ENCODE data around the gene SND1.

The SND1 gene

GRCh38 chr7:127715901-127716300 is 63.9 kb downstream of the SND1 start:
- no peaks in the 10 kb centered on the region for H3K27me3 Mint-ChIP-seq
- no peaks in the 10 kb centered on the region for H3K9me3 Mint-ChIP-seq
- H3K36me3 Mint-ChIP-seq (ENCODE audit: low read depth), result peaks cover 90% of the 10 kb centered on the region
- H3K4me3 Mint-ChIP-seq, result no peak overlapping the region
- no peak overlapping the region for H3K27ac Mint-ChIP-seq
- peaks cover 40% of the 10 kb centered on the region for H3K4me1 Mint-ChIP-seq (ENCODE audit: low read depth)

DNA sequence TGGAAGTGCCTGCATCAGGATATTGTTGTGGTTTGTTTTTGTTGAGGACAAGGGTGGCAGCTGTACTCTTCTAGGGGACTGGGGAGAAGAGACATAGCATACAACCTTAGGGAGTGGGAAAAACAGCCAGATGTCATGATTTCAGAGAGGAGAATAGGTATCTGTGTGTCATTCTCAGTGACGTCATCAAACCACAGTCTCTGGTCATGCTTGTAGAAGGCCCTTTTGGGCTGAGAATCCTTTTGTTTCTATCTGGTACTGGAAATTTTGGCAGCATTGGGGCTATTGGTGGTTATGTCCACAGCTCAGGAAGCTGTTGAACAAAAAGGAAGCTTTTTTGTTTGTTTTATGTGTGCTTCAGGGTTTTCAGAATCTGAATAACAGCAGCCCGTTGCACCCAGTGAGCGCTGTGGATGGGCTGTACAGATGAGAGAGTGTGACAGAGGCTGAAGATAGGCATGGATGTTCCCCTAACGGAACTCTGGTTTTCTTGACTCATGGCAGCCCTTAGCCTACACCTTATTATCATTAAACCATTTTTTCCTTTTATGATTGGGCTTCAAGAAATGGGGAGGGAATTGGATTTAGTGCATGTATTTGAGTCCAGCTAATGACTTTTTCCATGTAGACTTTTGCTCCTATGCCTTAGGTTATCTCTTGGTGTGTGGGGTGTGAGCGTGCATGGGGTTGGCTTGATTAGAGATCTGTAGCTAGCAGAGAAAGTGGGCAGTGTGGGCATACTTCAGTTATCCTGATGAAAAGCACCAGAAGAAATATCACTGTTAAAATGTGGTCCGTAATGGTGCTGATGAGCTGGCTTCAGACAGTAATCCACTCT is 65.7 kb downstream of the SND1 start:
- no peaks in the 10 kb centered on the region for H3K27me3 Mint-ChIP-seq
- peaks cover 40% of the 10 kb centered on the region for H3K4me1 Mint-ChIP-seq (ENCODE audit: low read depth)
- peak overlapping the region; percentile 62 for H3K27ac Mint-ChIP-seq
- H3K9me3 Mint-ChIP-seq, result no peaks in the 10 kb centered on the region
- H3K36me3 Mint-ChIP-seq (ENCODE audit: low read depth), result peaks cover 92% of the 10 kb centered on the region
- H3K4me3 Mint-ChIP-seq, result peak overlapping the region; percentile 28

- H3K36me3 Mint-ChIP-seq (ENCODE audit: low read depth), result peaks cover 92% of the 10 kb centered on the region
These were observed 66.3 kb downstream of the SND1 start for GRCh38 chr7:127718340-127718679.

DNA sequence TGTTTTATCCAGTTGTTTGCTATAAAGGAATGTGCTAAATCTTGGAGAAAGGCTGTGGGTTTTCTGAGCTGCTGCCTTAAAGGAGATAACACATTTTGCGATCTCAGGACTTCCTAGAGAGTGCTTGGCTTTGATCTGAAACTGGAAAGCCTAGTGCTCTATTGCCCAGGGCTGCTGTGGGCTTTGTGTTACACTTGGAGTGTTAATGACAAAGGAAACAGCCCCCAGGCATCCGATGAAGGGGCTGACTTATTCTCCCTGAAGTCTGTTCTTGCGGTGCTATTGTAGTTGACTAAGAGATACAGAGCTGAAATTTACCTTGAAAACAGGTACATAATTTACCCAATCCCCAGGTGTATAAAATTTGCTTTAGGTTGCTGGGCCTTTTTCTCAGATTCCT is 74.5 kb downstream of the SND1 start:
- H3K4me1 Mint-ChIP-seq (ENCODE audit: low read depth), result no peaks in the 10 kb centered on the region
- H3K27me3 Mint-ChIP-seq, result no peaks in the 10 kb centered on the region
- no peak overlapping the region for H3K27ac Mint-ChIP-seq
- no peaks in the 10 kb centered on the region for H3K9me3 Mint-ChIP-seq
- H3K36me3 Mint-ChIP-seq (ENCODE audit: low read depth), result peaks cover 88% of the 10 kb centered on the region
- H3K4me3 Mint-ChIP-seq, result no peak overlapping the region

More at GRCh38 chr7:127718340-127718679, 66.3 kb downstream of the SND1 start:
- no peak overlapping the region for H3K27ac Mint-ChIP-seq
- no peaks in the 10 kb centered on the region for H3K27me3 Mint-ChIP-seq
- no peaks in the 10 kb centered on the region for H3K9me3 Mint-ChIP-seq
- H3K4me3 Mint-ChIP-seq, result no peak overlapping the region
- H3K4me1 Mint-ChIP-seq (ENCODE audit: low read depth), result peaks cover 40% of the 10 kb centered on the region

DNA sequence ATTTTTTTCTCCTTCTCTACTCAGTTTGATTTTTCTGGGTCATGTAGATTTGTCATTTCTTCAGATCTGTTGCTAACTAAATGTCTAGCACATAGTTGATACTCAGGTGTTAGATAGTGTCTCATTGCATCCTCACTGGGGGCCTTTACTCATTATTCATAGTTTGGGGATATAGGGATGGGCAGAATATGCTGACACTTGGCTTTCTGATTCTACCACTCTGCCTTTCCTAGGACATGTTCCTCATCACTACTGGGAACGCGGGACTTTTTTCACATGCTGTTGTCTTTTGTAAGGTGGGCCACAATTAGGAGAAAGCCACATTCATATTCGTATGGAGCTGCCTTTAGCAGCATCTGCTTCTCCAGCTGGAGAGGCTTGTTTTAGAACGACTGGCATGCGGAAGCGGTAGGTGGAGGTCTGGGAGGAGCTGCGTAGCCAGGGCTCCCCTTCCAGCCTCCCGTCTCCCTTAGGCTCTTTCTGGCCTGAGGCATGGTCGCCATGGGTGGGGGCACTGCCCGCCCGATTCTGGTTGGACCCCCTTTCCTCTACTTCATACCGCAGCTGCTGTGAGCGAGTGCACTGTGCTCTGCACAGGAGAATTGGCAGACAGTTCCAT is 78.8 kb downstream of the SND1 start:
- H3K27me3 Mint-ChIP-seq, result no peaks in the 10 kb centered on the region
- no peaks in the 10 kb centered on the region for H3K4me1 Mint-ChIP-seq (ENCODE audit: low read depth)
- H3K27ac Mint-ChIP-seq, result peak overlapping the region; percentile 41
- H3K4me3 Mint-ChIP-seq, result no peak overlapping the region
- no peaks in the 10 kb centered on the region for H3K9me3 Mint-ChIP-seq
- peaks cover 75% of the 10 kb centered on the region for H3K36me3 Mint-ChIP-seq (ENCODE audit: low read depth)

DNA sequence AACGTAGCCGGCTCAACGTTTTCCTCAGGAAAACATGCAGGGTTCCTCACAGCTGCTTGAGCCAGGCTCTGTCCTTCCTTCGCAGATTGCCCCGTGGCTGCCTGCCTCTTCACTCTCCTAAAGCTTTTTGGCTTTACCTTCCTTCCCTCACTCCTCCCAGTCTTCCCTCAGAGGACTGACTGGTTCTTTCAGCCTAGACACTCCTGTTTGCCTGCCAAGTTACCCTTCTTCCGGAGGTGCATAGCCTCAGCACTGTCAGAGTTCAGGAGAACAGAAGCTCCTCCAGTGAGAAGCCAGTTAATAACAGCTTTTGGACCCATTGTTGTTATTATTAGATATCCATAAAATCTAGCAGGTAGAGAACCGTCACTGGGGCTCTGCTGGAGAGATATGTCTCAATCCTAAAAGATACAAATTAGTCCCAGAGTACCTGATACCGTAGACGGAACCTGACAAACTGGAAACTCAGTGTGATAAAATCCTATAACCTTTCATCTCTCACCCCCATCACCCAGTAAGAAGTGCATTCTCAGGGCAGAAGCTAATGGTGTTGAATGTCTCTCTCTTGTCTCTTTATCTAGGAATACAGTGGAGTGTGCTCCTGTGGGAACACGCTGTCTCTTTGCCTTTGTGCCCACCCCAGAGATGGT is 79.6 kb downstream of the SND1 start:
- H3K9me3 Mint-ChIP-seq, result no peaks in the 10 kb centered on the region
- H3K4me1 Mint-ChIP-seq (ENCODE audit: low read depth), result no peaks in the 10 kb centered on the region
- H3K4me3 Mint-ChIP-seq, result no peak overlapping the region
- H3K27me3 Mint-ChIP-seq, result no peaks in the 10 kb centered on the region
- H3K36me3 Mint-ChIP-seq (ENCODE audit: low read depth), result peaks cover 72% of the 10 kb centered on the region
- H3K27ac Mint-ChIP-seq, result no peak overlapping the region

- Mint-ChIP-seq H3K27me3 (no peaks in the 10 kb centered on the region), H3K9me3 (no peaks in the 10 kb centered on the region), H3K4me3 (no peak overlapping the region), H3K27ac (no peak overlapping the region), H3K36me3 (ENCODE audit: low read depth) (peaks cover 72% of the 10 kb centered on the region), H3K4me1 (ENCODE audit: low read depth) (no peaks in the 10 kb centered on the region)
These were observed 80.3 kb downstream of the SND1 start for GRCh38 chr7:127732306-127732705.

- peaks cover 7% of the 10 kb centered on the region for H3K4me1 Mint-ChIP-seq (ENCODE audit: low read depth)
- no peak overlapping the region for H3K27ac Mint-ChIP-seq
- H3K9me3 Mint-ChIP-seq, result no peaks in the 10 kb centered on the region
These were observed 82.0 kb downstream of the SND1 start for GRCh38 chr7:127733986-127734385.

DNA sequence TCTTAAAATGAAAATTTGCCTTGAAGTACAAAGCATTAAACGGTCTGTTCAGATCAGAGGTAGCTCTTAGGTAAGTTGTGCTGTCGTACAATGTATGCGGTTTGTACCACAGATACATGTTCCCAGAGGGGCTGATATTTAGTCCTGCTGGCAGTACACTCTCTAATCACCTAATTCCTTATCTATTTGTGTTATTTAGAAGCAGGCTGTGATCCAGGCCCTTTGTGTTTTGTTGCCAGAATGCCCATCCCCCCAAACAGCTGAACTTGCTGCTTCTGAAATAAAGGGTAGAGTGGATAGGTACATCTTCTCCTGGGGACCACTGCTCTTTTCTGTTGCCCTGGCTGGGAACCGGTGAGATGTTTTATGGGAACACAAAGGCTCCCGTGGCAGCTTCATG is 84.5 kb downstream of the SND1 start:
- peaks cover 15% of the 10 kb centered on the region for H3K4me1 Mint-ChIP-seq (ENCODE audit: low read depth)
- H3K4me3 Mint-ChIP-seq, result no peak overlapping the region
- no peak overlapping the region for H3K27ac Mint-ChIP-seq
- H3K36me3 Mint-ChIP-seq (ENCODE audit: low read depth), result peaks cover 74% of the 10 kb centered on the region
- no peaks in the 10 kb centered on the region for H3K9me3 Mint-ChIP-seq
- H3K27me3 Mint-ChIP-seq, result no peaks in the 10 kb centered on the region

More at GRCh38 chr7:127733986-127734385, 82.0 kb downstream of the SND1 start:
- H3K36me3 Mint-ChIP-seq (ENCODE audit: low read depth), result peaks cover 69% of the 10 kb centered on the region
- no peaks in the 10 kb centered on the region for H3K27me3 Mint-ChIP-seq
- H3K4me3 Mint-ChIP-seq, result no peak overlapping the region

DNA sequence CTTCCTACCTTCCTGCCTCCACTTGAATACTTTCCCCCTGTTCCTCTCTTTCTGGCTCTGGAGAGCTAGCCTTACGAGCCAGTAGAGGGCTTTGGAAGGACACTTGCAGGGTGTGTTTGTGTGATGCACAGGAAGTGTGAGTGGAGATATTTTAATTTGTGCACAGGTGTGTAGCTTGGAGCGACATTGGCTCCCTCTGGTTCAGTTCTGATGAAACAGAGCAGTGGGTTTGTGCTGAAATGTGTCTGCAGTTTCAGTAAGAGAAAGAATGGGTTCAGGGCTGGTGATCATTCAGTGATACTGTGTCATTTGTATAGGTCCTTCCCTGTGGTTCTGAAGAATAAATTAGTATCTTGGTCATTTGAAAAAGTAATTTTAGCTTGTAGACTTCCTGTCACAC is 86.9 kb downstream of the SND1 start:
- Mint-ChIP-seq H3K4me1 (ENCODE audit: low read depth) (peaks cover 38% of the 10 kb centered on the region), H3K27me3 (no peaks in the 10 kb centered on the region), H3K27ac (no peak overlapping the region), H3K9me3 (no peaks in the 10 kb centered on the region), H3K4me3 (no peak overlapping the region), H3K36me3 (ENCODE audit: low read depth) (peaks cover 68% of the 10 kb centered on the region)

GRCh38 chr7:127741764-127742375 is 89.9 kb downstream of the SND1 start:
- H3K27ac Mint-ChIP-seq, result peak overlapping the region; percentile 31
- H3K4me1 Mint-ChIP-seq (ENCODE audit: low read depth), result peaks cover 58% of the 10 kb centered on the region
- no peak overlapping the region for H3K4me3 Mint-ChIP-seq
- no peaks in the 10 kb centered on the region for H3K9me3 Mint-ChIP-seq
- no peaks in the 10 kb centered on the region for H3K27me3 Mint-ChIP-seq
- H3K36me3 Mint-ChIP-seq (ENCODE audit: low read depth), result peaks cover 71% of the 10 kb centered on the region

- H3K27me3 Mint-ChIP-seq, result no peaks in the 10 kb centered on the region
- H3K4me1 Mint-ChIP-seq (ENCODE audit: low read depth), result peaks cover 60% of the 10 kb centered on the region
- peak overlapping the region; percentile 13 for H3K27ac Mint-ChIP-seq
- peaks cover 71% of the 10 kb centered on the region for H3K36me3 Mint-ChIP-seq (ENCODE audit: low read depth)
- no peaks in the 10 kb centered on the region for H3K9me3 Mint-ChIP-seq
- H3K4me3 Mint-ChIP-seq, result no peak overlapping the region
These were observed 93.5 kb downstream of the SND1 start for GRCh38 chr7:127745445-127745844.

DNA sequence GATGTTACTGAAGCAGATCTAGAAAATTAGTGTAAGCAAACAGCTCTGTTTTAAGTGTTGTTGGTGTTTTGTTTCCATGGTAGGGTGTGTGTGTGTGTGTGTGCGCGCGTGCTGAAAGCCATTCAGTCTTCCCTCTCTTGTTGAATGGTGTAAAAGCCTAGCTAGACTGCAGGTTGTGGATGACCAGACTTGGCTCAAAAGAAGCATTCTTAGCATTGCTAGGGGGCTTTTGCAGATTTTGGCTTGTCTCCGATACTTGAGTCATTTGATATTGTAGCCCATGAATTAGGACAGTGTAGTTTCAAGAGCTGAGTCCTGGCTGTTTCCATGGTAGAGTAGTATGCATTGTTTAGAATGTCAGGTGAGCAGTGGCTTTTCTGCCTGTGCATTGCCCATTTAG is 99.1 kb downstream of the SND1 start:
- H3K4me1 Mint-ChIP-seq (ENCODE audit: low read depth), result peaks cover 59% of the 10 kb centered on the region
- H3K9me3 Mint-ChIP-seq, result no peaks in the 10 kb centered on the region
- no peaks in the 10 kb centered on the region for H3K27me3 Mint-ChIP-seq
- H3K27ac Mint-ChIP-seq, result no peak overlapping the region
- H3K4me3 Mint-ChIP-seq, result no peak overlapping the region
- peaks cover 72% of the 10 kb centered on the region for H3K36me3 Mint-ChIP-seq (ENCODE audit: low read depth)

- H3K4me3 Mint-ChIP-seq, result no peak overlapping the region
- H3K27me3 Mint-ChIP-seq, result no peaks in the 10 kb centered on the region
- peaks cover 71% of the 10 kb centered on the region for H3K36me3 Mint-ChIP-seq (ENCODE audit: low read depth)
- peaks cover 64% of the 10 kb centered on the region for H3K4me1 Mint-ChIP-seq (ENCODE audit: low read depth)
- H3K9me3 Mint-ChIP-seq, result no peaks in the 10 kb centered on the region
- peak overlapping the region; percentile 16 for H3K27ac Mint-ChIP-seq
These were observed 99.8 kb downstream of the SND1 start for GRCh38 chr7:127751490-127752448.

Measured in stimulated activated naive CD8-positive, alpha-beta T cell treated with anti-CD3 and anti-CD28 coated beads, Interleukin-15, Interleukin-2, amounts not matched to agents 100 ng/mL and 50 ng/mL, for 24 hours (primary cell).